AG04450 (cell line): Measurements from ENCODE around the gene STRN. TPM values are rescaled to one million over a fixed set of nuclear protein-coding genes. Genes with fewer than 3 reads are reported as not detected.
"Not testable (repeated sequence)": the region's sequence is repeated elsewhere in the genome, so short reads cannot be mapped to it uniquely, and the experiment has no call there.

ENCODE experiments used
- CTCF ChIA-PET: fragments of 300-600, 350-600 bp; formaldehyde crosslinking; extraction: SDS; loops from one replicate; lab custom pipeline; 2022; ENCODE audit warnings: antibody characterized with exemption, inconsistent platforms; lab: Charles Lee
- POLR2A ChIA-PET: fragments of 350-600 bp; formaldehyde crosslinking; extraction: SDS; loops from one replicate; lab custom pipeline; 2021; ENCODE audit warnings: antibody characterized with exemption, inconsistent platforms; lab: Yijun Ruan, JAX
- DNase-seq: peaks from one replicate; pipeline ENCODE4 v3.0.0-alpha.2; 2011; ENCODE audit warnings: low read depth, low spot score
- H3K27ac ChIP-seq: one replicate; pipeline ENCODE4 v1.5.1; 2012; ENCODE audit warnings: low read depth, low read length, control low read depth
- H3K27me3 ChIP-seq: one replicate; pipeline ENCODE4 v1.6.0; 2012; ENCODE audit warnings: low read length; ENCODE audit not compliant: control insufficient read depth, insufficient read depth
- H3K4me3 ChIP-seq: 2 replicates; pipeline ENCODE4 v1.5.1; 2011; ENCODE audit warnings: mild to moderate bottlenecking, low read depth, low read length, control low read depth
- H3K9me3 ChIP-seq: 2 replicates; pipeline ENCODE4 v1.5.1; 2012; ENCODE audit warnings: low read length; ENCODE audit not compliant: control insufficient read depth, insufficient read depth
- CTCF ChIP-seq: IDR thresholded peaks from 2 replicates; pipeline ENCODE4 v1.5.1; 2011; ENCODE audit warnings: low read depth, low read length, control low read depth, inconsistent platforms
- polyA plus RNA-seq: library from polyadenylated mRNA; depleted of rRNA; stranded (reverse); fragments of >200 nt; gene quantifications from 2 replicates; pipeline ENCODE4 v1.2.3, GENCODE V29; 2011

The STRN gene
- polyA plus RNA-seq, 1 experiment = 20.0 TPM

DNA sequence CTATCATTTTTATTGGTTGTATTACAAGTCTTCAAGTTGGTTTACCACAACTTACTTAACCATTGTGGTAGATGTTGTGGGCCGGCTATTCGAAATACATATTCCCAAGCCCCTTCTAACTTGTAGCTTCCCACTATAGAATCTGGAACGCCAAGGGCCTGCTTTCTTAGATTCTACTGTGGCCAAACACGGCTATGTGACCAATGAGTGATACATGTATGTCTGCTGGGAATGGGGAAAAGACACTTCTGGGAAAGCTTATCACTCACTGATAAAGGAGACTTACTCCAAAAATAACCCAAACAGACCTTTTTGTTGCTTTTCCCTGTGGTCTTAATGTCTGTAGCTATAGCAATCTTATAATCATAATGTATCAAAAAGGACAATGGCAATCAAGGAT lies 24.5 kb downstream of the STRN start:
- H3K27me3 ChIP-seq = no peaks in the 10 kb centered on the region
- CTCF ChIA-PET = interaction anchor here (1.0 kb wide), 1 partner anchor 157 kb away, joined by 3 read pairs; no protein-coding TSS in a partner anchor
- DNase-seq = no peak
- H3K27ac ChIP-seq = no peak overlapping the region
- POLR2A ChIA-PET = no interaction called here
- no peak for TF ChIP-seq CTCF
- H3K9me3 ChIP-seq = no peaks in the 10 kb centered on the region
- H3K4me3 ChIP-seq = no peak overlapping the region

- CTCF ChIA-PET = interaction anchor here (0.7 kb wide), 1 partner anchor 16 kb away, joined by 4 read pairs; no protein-coding TSS in a partner anchor
- H3K4me3 ChIP-seq, H3K27me3 ChIP-seq, H3K9me3 ChIP-seq, DNase-seq, POLR2A ChIA-PET, H3K27ac ChIP-seq: not testable (repeated sequence)
These were observed 29.8 kb downstream of the STRN start for GRCh38 chr2:36936526-36936925.

GRCh38 chr2:36931688-36932087 lies 34.6 kb downstream of the STRN start:
- H3K27ac ChIP-seq, H3K9me3 ChIP-seq, H3K27me3 ChIP-seq, H3K4me3 ChIP-seq, POLR2A ChIA-PET, DNase-seq: not testable (repeated sequence)
- CTCF ChIA-PET = interaction anchor here (2.2 kb wide), 1 partner anchor 13 kb away, joined by 10 read pairs; no protein-coding TSS in a partner anchor

DNA sequence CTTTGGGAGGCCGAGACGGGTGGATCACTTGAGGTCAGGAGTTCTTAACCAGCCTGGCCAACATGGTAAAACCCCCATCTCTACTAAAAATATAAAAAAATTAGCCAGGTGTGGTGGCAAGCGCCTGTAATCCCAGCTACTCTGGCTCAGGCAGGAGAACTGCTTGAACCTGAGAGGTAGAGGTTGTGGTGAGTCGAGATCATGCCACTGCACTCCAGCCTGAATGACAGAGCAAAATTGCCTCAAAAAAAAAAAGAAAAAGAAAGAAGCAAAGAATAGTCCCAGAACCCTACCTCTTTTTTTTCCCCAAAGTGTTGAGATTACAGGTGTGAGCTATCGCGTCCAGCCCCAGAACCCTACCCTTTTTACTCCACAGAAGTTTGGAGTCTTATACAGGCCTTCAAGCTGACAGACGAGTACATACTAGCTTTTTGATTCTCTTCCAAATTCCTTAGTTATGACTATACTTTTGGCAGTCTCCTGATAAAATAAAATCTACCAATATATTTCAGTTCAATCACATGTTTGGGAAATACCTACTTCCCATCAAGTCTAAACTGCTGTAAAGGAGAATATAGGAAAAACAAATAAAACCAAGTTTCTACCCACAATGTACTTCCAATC lies 35.4 kb downstream of the STRN start:
- DNase-seq, POLR2A ChIA-PET, H3K27ac ChIP-seq, H3K27me3 ChIP-seq, H3K4me3 ChIP-seq, H3K9me3 ChIP-seq: not testable (repeated sequence)
- CTCF ChIA-PET = interaction anchor here (0.7 to 2.2 kb wide), 2 partner anchors 12 to 29 kb away, joined by 3 to 10 read pairs; no protein-coding TSS in a partner anchor

GRCh38 chr2:36926175-36927132 lies 39.9 kb downstream of the STRN start:
- CTCF ChIA-PET = interaction anchor here (0.6 to 1.7 kb wide), 2 partner anchors 8 to 16 kb away, joined by 3 to 5 read pairs; no protein-coding TSS in a partner anchor
- POLR2A ChIA-PET, DNase-seq: not testable (repeated sequence)

DNA sequence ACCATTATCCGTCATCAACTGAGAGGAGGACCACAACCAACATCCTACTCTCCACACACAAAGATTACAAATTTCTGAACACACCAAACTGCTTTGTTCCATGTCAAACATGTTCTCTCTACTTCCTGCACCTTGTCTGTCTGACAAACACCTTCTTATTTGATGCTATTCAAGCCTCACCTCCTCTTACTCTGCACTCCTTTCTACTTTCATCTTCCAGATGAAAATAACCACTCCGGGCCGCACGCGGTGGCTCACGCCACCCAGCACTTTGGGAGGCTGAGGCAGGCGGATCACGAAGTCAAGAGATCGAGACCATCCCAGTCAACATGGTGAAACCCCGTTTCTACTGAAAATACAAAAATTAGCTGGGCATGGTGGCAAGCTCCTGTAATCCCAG lies 43.7 kb downstream of the STRN start:
- H3K27ac ChIP-seq, DNase-seq, H3K4me3 ChIP-seq, POLR2A ChIA-PET, H3K9me3 ChIP-seq, H3K27me3 ChIP-seq: not testable (repeated sequence)
- CTCF ChIA-PET = interaction anchor here (0.7 kb wide), 2 partner anchors 16 to 29 kb away, joined by 3 read pairs; no protein-coding TSS in a partner anchor

More at GRCh38 chr2:36926175-36927132, 39.9 kb downstream of the STRN start:
- not testable (repeated sequence) for H3K9me3 ChIP-seq, H3K27ac ChIP-seq, H3K27me3 ChIP-seq, H3K4me3 ChIP-seq

DNA sequence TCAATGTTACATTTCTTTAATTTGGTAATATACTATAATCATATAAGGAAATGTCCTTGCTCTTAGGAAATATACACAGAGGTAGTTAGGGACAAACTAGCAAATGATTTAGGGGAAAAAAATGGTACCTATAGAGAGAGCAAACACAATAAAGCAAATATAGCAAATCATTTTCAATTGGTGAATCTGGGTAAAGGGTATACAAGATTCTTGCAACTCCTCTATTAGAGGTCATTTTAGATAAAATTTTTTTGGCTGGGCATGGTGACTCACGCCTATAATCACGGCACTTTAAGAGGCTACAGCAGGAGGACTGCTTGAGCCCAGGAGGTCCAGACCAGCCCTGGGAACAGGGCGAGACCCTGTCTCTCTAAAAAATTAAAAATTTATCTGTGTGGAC lies 44.4 kb downstream of the STRN start:
- ChIA-PET POLR2A (no interaction called here), CTCF (no interaction called here)
- TF ChIP-seq CTCF = no peak
- DNase-seq = no peak
- Histone ChIP-seq H3K27me3 (no peaks in the 10 kb centered on the region), H3K27ac (no peak overlapping the region), H3K9me3 (no peaks in the 10 kb centered on the region), H3K4me3 (no peak overlapping the region)
